ENCODE results near the gene STRADA. TPM values are rescaled to one million over a fixed set of nuclear protein-coding genes. Genes with fewer than 3 reads are reported as not detected.

STRADA gene
- total RNA-seq, 1 experiment from 2014 or later, result 26.8 TPM

DNA sequence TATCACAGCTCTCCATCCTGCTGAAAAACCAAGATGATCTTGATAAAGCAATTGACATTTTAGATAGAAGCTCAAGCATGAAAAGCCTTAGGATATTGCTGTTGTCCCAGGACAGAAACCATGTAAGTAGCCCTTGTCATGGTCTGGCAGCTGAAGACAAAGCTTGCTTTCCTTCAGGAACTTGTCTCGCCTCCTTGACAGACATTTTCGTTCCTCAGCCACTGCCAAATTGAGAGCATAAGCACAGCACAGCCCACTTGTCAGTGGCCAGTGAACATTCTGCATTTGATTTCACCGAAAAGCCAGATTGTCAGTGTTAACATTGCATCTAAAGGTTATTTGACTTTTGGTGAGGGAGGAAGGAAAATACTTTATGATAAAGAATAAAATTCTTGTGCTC lies 83.8 kb downstream of the STRADA start:
- no peak for DNase-seq (ENCODE audit: low spot score)
- in situ Hi-C loops (cut with HindIII; ENCODE audit: low sequenced_read_pairs), result no loop called here

DNA sequence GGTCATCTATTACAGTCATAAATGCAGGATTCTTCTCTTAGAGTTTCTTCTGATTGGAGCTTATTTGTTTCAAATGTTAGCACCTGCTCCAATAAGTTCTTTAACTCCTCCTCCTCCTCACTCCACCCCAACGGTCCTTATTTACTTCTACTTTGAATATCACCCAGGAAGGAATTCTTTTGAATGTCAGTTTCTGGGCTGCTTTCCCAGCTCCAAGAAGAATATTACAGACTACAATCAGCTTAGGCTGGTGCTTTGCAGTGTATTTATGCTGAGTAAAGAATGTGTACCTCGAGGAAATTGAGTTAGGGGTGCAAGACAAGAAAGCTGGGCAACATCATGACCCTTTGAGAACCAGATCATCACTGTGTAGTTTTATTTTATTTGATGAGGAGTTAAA lies 88.5 kb downstream of the STRADA start:
- no peak for DNase-seq (ENCODE audit: low spot score)

More for the DNA sequence above, 88.5 kb downstream of the STRADA start:
- in situ Hi-C loops (cut with HindIII; ENCODE audit: low sequenced_read_pairs), result no loop called here

Other genes starting within 250 kb of the STRADA start
- 0.37 TPM in 1 of 2 replicates, not detected in the other for gene KCNH6, start 218.4 kb downstream of the STRADA start, total RNA-seq (2014; rRNA removed; shearing (Covaris generic))
- 14.7 and 18.7 TPM in 2 replicates for gene DCAF7, start 191.3 kb downstream of the STRADA start, total RNA-seq (2014; rRNA removed; shearing (Covaris generic))
- 63.9 and 64.6 TPM in 2 replicates for gene TACO1, start 140.9 kb downstream of the STRADA start, total RNA-seq (2014; rRNA removed; shearing (Covaris generic))
- 9.1 and 13.8 TPM in 2 replicates for gene MAP3K3, start 119.4 kb downstream of the STRADA start, total RNA-seq (2014; rRNA removed; shearing (Covaris generic))
- gene LIMD2, start 41.7 kb downstream of the STRADA start, total RNA-seq (2014; rRNA removed; shearing (Covaris generic)), result 51.6 and 72.5 TPM in 2 replicates
- 32.4 and 52.8 TPM in 2 replicates for gene CCDC47, start 31.8 kb upstream of the STRADA start, total RNA-seq (2014; rRNA removed; shearing (Covaris generic))
- 28.1 and 52.8 TPM in 2 replicates for gene DDX42, start 32.4 kb upstream of the STRADA start, total RNA-seq (2014; rRNA removed; shearing (Covaris generic))
- gene PSMC5, start 85.6 kb upstream of the STRADA start, total RNA-seq (2014; rRNA removed; shearing (Covaris generic)), result 114 and 133 TPM in 2 replicates
- gene FTSJ3, start 85.9 kb upstream of the STRADA start, total RNA-seq (2014; rRNA removed; shearing (Covaris generic)), result 58.2 and 71.0 TPM in 2 replicates
- gene SMARCD2, start 100.9 kb upstream of the STRADA start, total RNA-seq (2014; rRNA removed; shearing (Covaris generic)), result 128 and 144 TPM in 2 replicates
- not detected in 2 replicates for gene CSH2, start 131.9 kb upstream of the STRADA start, total RNA-seq (2014; rRNA removed; shearing (Covaris generic))
- gene GH2, start 140.1 kb upstream of the STRADA start, total RNA-seq (2014; rRNA removed; shearing (Covaris generic)), result not detected in 2 replicates
- not detected in 2 replicates for gene CSH1, start 154.8 kb upstream of the STRADA start, total RNA-seq (2014; rRNA removed; shearing (Covaris generic))
- gene CSHL1, start 169.5 kb upstream of the STRADA start, total RNA-seq (2014; rRNA removed; shearing (Covaris generic)), result not detected in 2 replicates
- not detected in 2 replicates for gene GH1, start 177.0 kb upstream of the STRADA start, total RNA-seq (2014; rRNA removed; shearing (Covaris generic))
- 1.3 TPM in 1 of 2 replicates, not detected in the other for gene CD79B, start 190.5 kb upstream of the STRADA start, total RNA-seq (2014; rRNA removed; shearing (Covaris generic))
- not detected in 2 replicates for gene SCN4A, start 231.1 kb upstream of the STRADA start, total RNA-seq (2014; rRNA removed; shearing (Covaris generic))